RWPE2 (cell line): ENCODE measurements around the gene RPIA.

ENCODE experiments used
- ATAC-seq: fragments of 200-7000 bp; cut with Tn5 transposase; 3 replicates; pipeline ENCODE4 v1.9.1; 2021; ENCODE audit warnings: low read depth
- DNase-seq: peaks from one replicate; pipeline ENCODE4 v3.0.0-alpha.2; 2020; ENCODE audit warnings: low spot score
- H3K27ac ChIP-seq: fragments of 450-650 bp; 2 replicates; pipeline ENCODE4 v1.5.1; 2017; ENCODE audit warnings: mild to moderate bottlenecking; ENCODE audit not compliant: poor library complexity, severe bottlenecking
- H3K27me3 ChIP-seq: fragments of 250-450 bp; sonication (Bioruptor Pico); 2 replicates; pipeline ENCODE4 v1.5.1; 2021; ENCODE audit warnings: mild to moderate bottlenecking, moderate library complexity; ENCODE audit not compliant: insufficient read depth, poor library complexity, severe bottlenecking
- H3K36me3 ChIP-seq: fragments of 250-450 bp; sonication (Bioruptor Pico); 2 replicates; pipeline ENCODE4 v1.5.1; 2020; ENCODE audit warnings: low read depth, mild to moderate bottlenecking, moderate library complexity
- H3K4me1 ChIP-seq: fragments of 250-450 bp; sonication (Bioruptor Pico); 2 replicates; pipeline ENCODE4 v1.5.1; 2021; ENCODE audit warnings: mild to moderate bottlenecking, moderate library complexity; ENCODE audit not compliant: insufficient read depth, poor library complexity, severe bottlenecking
- H3K4me3 ChIP-seq: fragments of 250-450 bp; sonication (Bioruptor Pico); 2 replicates; pipeline ENCODE4 v1.5.1; 2021; ENCODE audit warnings: mild to moderate bottlenecking, moderate library complexity; ENCODE audit not compliant: severe bottlenecking
- H3K9me3 ChIP-seq: fragments of 250-450 bp; sonication (Bioruptor Pico); 2 replicates; pipeline ENCODE4 v1.5.1; 2021; ENCODE audit warnings: mild to moderate bottlenecking, moderate library complexity; ENCODE audit not compliant: severe bottlenecking
- TF ChIP-seq, protein P1 (sequence below): fragments of 450-650 bp; IDR thresholded peaks from one replicate; pipeline ENCODE4 v1.5.1; 2017; ENCODE audit warnings: mild to moderate bottlenecking, moderate library complexity; ENCODE audit not compliant: poor library complexity, severe bottlenecking

Gene RPIA

DNA sequence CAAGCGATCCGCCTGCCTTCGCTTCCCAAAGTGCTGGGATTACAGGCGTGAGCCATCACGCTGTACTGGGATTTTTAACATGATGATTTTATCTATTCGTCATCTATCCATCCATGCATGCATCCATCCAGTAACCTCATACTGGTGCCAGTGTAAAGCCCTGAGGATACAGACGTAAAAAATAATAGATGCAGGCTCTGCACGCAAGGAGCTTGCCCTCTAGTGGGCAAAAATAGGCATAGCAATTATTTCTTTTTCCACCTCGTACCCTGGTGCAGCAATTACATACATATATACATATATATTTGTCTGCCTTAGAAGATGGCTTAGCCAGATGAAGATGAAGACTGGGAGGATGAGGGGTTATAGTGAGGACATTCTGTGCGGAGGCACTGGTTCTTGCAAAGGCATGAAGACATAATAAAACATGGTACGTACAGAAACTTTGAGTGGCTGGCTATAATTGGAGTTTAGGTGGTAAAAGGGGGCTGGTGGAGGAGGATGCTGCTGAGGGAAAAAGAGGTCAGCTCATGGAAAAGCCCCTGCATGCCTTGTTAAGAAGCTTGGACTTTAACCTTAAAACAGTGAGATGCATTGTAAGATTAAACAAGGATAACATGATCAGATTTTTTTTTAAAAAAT, 19.6 kb upstream of the RPIA start:
- Histone ChIP-seq H3K36me3 (no peaks in the 10 kb centered on the region), H3K27me3 (no peaks in the 10 kb centered on the region), H3K4me1 (peaks cover 5% of the 10 kb centered on the region), H3K4me3 (no peak overlapping the region), H3K27ac (no peak overlapping the region), H3K9me3 (no peaks in the 10 kb centered on the region)
- DNase-seq (no peak), ATAC-seq (peak; percentile 71)
- TF ChIP-seq, protein P1, sequence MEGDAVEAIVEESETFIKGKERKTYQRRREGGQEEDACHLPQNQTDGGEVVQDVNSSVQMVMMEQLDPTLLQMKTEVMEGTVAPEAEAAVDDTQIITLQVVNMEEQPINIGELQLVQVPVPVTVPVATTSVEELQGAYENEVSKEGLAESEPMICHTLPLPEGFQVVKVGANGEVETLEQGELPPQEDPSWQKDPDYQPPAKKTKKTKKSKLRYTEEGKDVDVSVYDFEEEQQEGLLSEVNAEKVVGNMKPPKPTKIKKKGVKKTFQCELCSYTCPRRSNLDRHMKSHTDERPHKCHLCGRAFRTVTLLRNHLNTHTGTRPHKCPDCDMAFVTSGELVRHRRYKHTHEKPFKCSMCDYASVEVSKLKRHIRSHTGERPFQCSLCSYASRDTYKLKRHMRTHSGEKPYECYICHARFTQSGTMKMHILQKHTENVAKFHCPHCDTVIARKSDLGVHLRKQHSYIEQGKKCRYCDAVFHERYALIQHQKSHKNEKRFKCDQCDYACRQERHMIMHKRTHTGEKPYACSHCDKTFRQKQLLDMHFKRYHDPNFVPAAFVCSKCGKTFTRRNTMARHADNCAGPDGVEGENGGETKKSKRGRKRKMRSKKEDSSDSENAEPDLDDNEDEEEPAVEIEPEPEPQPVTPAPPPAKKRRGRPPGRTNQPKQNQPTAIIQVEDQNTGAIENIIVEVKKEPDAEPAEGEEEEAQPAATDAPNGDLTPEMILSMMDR = peak; percentile 97

GRCh38 chr2:88673363-88673762, 18.1 kb upstream of the RPIA start:
- Histone ChIP-seq H3K27ac (no peak overlapping the region), H3K36me3 (no peaks in the 10 kb centered on the region), H3K4me3 (no peak overlapping the region), H3K9me3 (no peaks in the 10 kb centered on the region), H3K27me3 (no peaks in the 10 kb centered on the region), H3K4me1 (peaks cover 5% of the 10 kb centered on the region)
- DNase-seq (no peak), ATAC-seq (no peak)
- TF ChIP-seq, protein P1 = no peak

GRCh38 chr2:88680266-88680902, 11.1 kb upstream of the RPIA start:
- H3K27ac ChIP-seq = no peak overlapping the region
- DNase-seq (no peak), ATAC-seq (no peak)
- no peaks in the 10 kb centered on the region for H3K4me1 ChIP-seq
- H3K36me3 ChIP-seq = no peaks in the 10 kb centered on the region
- H3K27me3 ChIP-seq = no peaks in the 10 kb centered on the region
- H3K4me3 ChIP-seq = no peak overlapping the region
- H3K9me3 ChIP-seq = no peaks in the 10 kb centered on the region
- TF ChIP-seq, protein P1 = no peak

DNA sequence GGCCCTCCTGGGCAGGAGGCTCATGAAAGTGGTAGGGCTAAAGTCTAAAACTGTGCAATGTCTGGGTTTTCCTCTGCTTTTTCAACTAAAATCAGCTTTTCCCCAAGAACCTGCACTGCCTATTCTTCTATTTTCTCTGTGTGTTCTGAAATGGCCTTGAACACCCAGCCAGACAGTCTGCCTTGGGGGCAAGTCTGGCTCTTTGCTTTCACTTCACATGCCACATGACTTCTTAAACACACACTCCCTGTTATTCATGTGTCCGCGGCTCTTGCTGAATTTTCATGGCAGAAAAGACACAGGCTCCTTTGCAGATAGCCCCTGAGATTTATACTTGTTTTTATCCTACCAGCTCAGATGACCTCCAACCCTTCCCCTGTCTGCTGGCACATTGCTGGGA, 10.6 kb upstream of the RPIA start:
- TF ChIP-seq, protein P1 = no peak
- H3K4me3 ChIP-seq = no peak overlapping the region
- H3K9me3 ChIP-seq = no peaks in the 10 kb centered on the region
- ATAC-seq (no peak), DNase-seq (no peak)
- no peaks in the 10 kb centered on the region for H3K36me3 ChIP-seq
- no peak overlapping the region for H3K27ac ChIP-seq
- H3K4me1 ChIP-seq = no peaks in the 10 kb centered on the region
- no peaks in the 10 kb centered on the region for H3K27me3 ChIP-seq
